GM15510 (cell line): ENCODE results near the gene SUN1.
A peak's percentile ranks its signal among the peaks of the same experiment; 100 is the strongest.

ENCODE experiments used
- POLR2A ChIP-seq: IDR thresholded peaks from 3 replicates; pipeline ENCODE4 v1.6.1; 2011; ENCODE audit warnings: borderline replicate concordance; ENCODE audit not compliant: insufficient read length; ENCODE audit errors: extremely low read depth

Gene SUN1

DNA sequence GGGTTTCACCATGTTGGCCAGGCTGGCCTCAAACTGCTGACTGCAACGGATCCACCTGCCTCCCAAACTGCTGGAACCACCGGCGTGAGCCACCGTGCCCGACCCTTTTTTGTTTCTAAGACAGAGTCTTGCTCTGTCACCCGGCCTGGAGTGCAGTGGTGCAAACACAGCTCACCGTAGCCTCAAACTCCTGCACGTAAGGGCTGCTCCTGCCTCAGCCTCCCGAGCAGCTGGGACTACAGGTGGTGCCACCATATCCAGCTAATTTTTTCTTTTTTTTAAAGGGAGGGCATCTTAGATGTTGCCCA, 85.8 kb downstream of the SUN1 start:
- TF ChIP-seq POLR2A: no peak

DNA sequence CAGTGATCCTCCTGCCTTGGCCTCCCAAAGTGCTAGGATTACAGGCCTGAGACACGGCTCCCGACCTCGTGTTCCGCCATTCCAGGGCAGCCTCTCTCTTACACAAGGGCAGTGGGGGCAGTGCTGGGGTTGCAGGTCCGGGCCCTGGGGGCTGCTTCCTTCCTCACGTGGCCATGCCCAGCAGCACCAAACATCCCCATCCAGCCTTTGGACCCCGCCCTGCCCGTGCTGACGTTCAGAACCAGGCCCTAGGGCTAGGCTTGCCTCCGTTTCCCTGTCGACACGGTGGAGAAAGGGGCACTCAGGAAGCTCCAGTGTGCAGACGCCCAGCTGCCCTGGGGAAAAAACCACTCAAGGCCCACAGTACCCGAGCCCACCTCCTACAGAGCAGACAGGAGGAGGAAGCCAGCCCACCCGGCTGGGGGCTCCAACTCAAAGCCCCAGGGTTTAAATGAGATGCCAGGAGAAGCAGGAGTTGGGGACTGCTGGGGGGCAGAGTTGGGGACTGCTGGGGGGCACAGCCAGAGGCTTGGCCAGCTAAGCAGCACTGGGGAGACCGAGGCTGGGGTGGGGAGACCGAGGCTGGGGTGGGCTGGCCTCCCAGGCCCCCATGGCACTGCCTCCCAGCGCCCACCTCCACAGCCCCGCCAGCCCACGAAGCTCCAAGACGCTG, 86.3 kb downstream of the SUN1 start:
- TF ChIP-seq POLR2A: no peak

DNA sequence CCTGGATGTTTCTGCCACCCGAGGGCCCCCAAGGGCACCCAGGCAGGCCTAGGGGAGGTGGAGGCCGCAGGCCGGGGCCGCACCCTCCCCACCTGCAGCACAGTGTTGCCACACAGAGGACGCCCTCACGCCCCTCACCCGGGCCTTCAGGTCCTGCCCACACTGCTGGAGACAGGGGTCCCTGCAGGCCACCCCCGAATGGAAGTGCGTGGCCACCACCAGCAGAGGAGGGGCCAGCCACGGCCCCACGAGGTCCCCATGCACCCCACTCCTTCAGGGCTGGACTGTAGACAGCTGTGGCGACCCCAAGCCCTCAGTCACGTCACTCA, 86.8 kb downstream of the SUN1 start:
- TF ChIP-seq POLR2A: no peak

GRCh38 chr7:919924-920341, 87.7 kb downstream of the SUN1 start:
- TF ChIP-seq POLR2A: no peak

DNA sequence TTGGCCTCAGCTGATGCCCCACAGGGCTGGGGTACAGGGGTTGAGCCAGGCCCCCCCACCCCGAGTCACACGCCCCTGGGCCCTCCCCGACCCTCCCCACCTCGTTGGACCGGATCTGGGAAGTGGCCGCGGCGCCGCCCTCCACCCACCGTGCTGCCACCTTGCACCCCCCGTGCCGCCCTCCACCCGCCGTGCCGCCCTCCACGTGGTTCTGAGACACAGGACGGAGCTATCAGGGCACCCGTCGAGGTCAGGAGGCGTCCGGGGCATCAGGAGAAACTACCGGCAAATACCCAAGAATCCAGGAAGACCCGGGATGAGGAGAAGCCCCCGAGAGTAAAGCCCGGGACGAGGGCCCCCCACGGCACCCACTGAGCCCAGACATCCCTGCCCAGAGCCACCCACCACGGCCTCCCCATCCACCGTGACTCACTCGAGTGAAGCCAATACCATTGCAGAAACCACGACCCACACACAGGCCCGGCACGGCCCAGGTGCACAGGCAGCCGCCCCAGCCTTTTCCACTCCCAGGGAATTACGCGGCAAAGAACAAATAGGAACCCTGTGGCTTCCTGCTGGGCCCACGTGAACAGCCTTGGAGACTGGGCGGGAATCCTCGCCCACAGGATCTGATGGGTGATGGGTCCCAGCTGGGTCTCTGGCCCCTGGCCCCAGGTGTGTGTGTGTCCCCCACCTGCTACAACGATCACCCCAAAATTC, 88.2 kb downstream of the SUN1 start:
- no peak for TF ChIP-seq POLR2A

GRCh38 chr7:921071-921461, 88.8 kb downstream of the SUN1 start:
- no peak for TF ChIP-seq POLR2A

DNA sequence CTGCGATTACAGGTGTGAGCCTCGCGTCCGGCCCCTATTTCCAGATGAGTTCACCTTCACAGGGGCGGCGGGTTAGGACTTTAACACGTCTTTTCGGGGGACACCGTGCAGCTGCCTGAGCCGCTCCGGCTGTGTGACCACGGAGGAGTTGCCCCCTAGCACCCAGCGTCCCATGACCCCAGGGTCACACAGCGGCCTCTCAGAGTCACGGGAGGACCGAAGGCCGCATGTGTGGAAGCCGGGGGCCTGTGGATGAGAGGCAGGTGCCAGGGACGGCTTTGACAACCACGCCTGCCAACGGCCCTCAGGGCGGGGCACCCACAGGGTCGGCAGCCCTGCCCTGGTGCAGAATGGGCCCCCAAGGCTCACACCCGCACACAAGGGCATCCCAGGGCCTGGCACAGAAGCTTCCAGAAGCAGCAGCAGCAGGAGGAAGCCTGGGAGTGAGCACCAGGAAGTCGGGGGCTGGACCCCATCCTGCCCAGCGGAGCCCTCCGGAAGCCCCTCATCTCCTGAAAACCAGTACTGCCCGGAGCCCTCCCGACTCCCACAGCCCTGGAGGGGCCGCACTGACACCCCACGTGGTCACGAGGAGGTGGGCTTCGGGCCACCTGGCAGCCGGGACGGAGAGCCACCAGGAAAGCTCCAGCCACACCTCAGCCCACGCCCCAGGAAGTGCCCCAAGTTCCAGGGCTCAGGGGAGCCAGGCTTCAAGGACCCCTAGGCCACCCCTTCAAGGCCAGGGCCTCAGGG, 89.5 kb downstream of the SUN1 start:
- TF ChIP-seq POLR2A: no peak

DNA sequence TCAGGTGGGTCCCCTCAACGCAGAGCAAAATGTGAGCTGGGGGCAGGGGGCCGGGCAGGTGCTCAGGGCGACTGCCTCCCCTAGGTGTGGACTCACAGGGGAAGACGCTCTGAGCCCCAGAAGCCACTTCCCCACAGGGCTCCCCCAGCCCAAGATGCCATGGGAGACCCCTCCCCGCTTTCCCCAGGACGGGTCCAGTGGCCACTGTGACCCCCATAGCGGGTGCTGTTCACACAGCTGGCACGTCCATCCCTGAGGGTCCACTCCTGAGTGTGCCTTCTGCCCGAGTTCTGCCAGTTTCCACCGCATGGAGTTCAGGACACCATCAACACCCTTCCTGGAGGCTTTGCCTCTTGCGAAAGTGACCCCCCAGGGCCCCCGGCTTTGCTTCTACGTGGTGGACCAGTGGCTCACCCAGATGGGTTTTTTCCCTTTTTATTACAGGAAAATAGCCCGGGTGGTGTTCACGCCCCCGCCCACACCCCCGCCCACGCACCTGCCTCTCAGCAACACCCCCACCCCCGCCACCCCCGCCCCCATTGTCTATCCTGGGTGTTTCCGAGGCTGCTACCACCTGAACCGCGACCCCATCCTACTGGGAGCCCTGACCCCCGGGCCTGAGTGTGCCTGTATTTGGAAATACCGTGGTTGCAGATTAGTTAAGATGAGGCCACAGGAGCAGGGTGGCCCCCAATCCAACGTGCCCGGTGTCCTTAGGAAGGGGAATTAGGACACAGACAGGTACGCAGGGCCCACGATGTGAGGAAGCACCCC, 90.2 kb downstream of the SUN1 start:
- no peak for TF ChIP-seq POLR2A

DNA sequence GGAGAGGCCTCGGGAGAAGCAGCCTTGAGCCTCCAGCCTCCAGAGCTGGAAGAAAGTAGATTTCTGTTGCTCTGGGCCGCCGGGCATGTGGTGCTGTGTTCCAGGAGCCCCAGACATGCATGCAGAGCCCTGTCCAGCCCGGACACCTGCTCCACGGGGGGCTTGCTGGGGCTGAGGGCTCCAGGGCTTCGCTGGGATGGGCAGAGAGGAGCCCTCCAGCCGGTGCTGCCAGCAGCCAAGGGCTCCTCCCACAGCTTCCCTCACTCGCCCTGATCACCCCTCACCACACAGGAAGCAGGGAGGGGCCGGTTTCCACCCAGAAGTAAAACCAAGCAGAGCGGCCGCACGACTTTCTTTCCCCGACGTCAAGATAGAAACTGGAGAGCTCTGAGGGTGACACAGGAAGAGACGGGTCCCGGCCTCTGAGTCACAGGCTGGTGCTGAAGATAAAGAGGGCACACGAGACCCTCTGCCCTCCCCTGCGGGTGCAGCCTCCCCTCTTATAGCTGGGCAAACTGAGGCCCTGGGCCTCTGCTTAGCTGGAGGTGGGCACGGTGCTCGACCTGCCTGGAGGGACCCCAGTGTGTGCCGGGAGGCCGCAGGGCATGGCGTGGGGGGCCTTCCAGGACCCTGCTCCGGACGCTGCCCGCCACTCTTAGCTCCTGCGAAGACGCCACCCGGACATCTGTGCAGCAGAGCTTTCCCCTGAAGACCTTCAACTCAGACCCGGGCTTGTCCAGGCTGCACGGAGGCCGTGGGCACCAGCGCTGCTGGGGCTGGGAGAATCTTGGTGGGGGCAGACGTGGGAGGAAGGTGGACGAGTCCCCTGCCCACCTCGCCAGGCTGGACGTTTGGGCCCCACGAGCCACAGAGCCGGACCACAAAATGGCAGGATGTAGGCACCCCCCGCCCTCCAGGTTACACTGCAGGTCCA, 91.1 kb downstream of the SUN1 start:
- TF ChIP-seq POLR2A: peak; percentile 66
